Measurements from ENCODE around the gene CEP78. TPM values are rescaled to one million over a fixed set of nuclear protein-coding genes. Genes with fewer than 3 reads are reported as not detected.

CEP78 gene
- total RNA-seq, 2 donors from 2014 or later = 52.8 to 71.6 TPM

GRCh38 chr9:78207901-78208300, 28.0 kb upstream of the CEP78 start:
- no peaks in the 10 kb centered on the region for H3K36me3 ChIP-seq (ENCODE audit: control insufficient read depth, insufficient read depth, low read length)
- H3K4me3 ChIP-seq (ENCODE audit: low read length) = no peak overlapping the region
- 94% methylated on average over 3 to 4 of the region's 4 CpGs for WGBS, 2 experiments (ENCODE audit: insufficient coverage in 1 of 2, insufficient read length in 1 of 2)
- Mint-ChIP-seq H3K4me3 (no peak overlapping the region), H3K36me3 (ENCODE audit: low read depth) (no peaks in the 10 kb centered on the region), H3K4me1 (peaks cover 4% of the 10 kb centered on the region), H3K9me3 (no peaks in the 10 kb centered on the region), H3K27ac (no peak overlapping the region), H3K27me3 (ENCODE audit: insufficient read depth) (no peaks in the 10 kb centered on the region)
- no peaks in the 10 kb centered on the region for H3K4me1 ChIP-seq (ENCODE audit: control insufficient read depth, insufficient read depth, low read length)
- no peaks in the 10 kb centered on the region for H3K9me3 ChIP-seq (ENCODE audit: control insufficient read depth, low read length)
- no peaks in the 10 kb centered on the region for H3K27me3 ChIP-seq (ENCODE audit: control insufficient read depth, insufficient read depth, low read length, poor library complexity, severe bottlenecking)
- no peak overlapping the region for H3K9ac ChIP-seq (ENCODE audit: extremely low read depth, low read length, poor library complexity, severe bottlenecking)
- TF ChIP-seq CTCF (conservative IDR thresholded peaks at IDR 0.05) = no peak
- no peak overlapping the region for H3K27ac ChIP-seq (ENCODE audit: low read depth, low read length)
- no peak for DNase-seq

- Mint-ChIP-seq H3K4me1 (peaks cover 7% of the 10 kb centered on the region), H3K36me3 (ENCODE audit: low read depth) (no peaks in the 10 kb centered on the region), H3K27ac (no peak overlapping the region), H3K4me3 (no peak overlapping the region), H3K27me3 (ENCODE audit: insufficient read depth) (no peaks in the 10 kb centered on the region), H3K9me3 (no peaks in the 10 kb centered on the region)
- Histone ChIP-seq H3K4me1 (ENCODE audit: control insufficient read depth, insufficient read depth, low read length) (no peaks in the 10 kb centered on the region), H3K9me3 (ENCODE audit: control insufficient read depth, low read length) (no peaks in the 10 kb centered on the region), H3K9ac (ENCODE audit: extremely low read depth, low read length, poor library complexity, severe bottlenecking) (no peak overlapping the region), H3K4me3 (ENCODE audit: low read length) (no peak overlapping the region), H3K27me3 (ENCODE audit: control insufficient read depth, insufficient read depth, low read length, poor library complexity, severe bottlenecking) (no peaks in the 10 kb centered on the region), H3K36me3 (ENCODE audit: control insufficient read depth, insufficient read depth, low read length) (no peaks in the 10 kb centered on the region), H3K27ac (ENCODE audit: low read depth, low read length) (no peak overlapping the region)
- WGBS, 2 experiments (ENCODE audit: insufficient coverage in 1 of 2, insufficient read length in 1 of 2) = 97% methylated on average over 4 to 5 of the region's 7 CpGs
- DNase-seq = no peak
- no peak for TF ChIP-seq CTCF (conservative IDR thresholded peaks at IDR 0.05)
Observed at GRCh38 chr9:78209127-78209526, 26.7 kb upstream of the CEP78 start.

GRCh38 chr9:78210841-78211301, 25.0 kb upstream of the CEP78 start:
- Mint-ChIP-seq H3K4me1 (peaks cover 7% of the 10 kb centered on the region), H3K27ac (no peak overlapping the region), H3K9me3 (no peaks in the 10 kb centered on the region), H3K27me3 (ENCODE audit: insufficient read depth) (no peaks in the 10 kb centered on the region), H3K36me3 (ENCODE audit: low read depth) (no peaks in the 10 kb centered on the region), H3K4me3 (no peak overlapping the region)
- no peak overlapping the region for H3K9ac ChIP-seq (ENCODE audit: extremely low read depth, low read length, poor library complexity, severe bottlenecking)
- DNase-seq = no peak
- no peak overlapping the region for H3K4me3 ChIP-seq (ENCODE audit: low read length)
- H3K27ac ChIP-seq (ENCODE audit: low read depth, low read length) = no peak overlapping the region
- H3K27me3 ChIP-seq (ENCODE audit: control insufficient read depth, insufficient read depth, low read length, poor library complexity, severe bottlenecking) = no peaks in the 10 kb centered on the region
- H3K9me3 ChIP-seq (ENCODE audit: control insufficient read depth, low read length) = no peaks in the 10 kb centered on the region
- 96% methylated on average over 4 of the region's 4 CpGs; no CpG with 5 or more reads in 1 of the 2 experiments for WGBS, 2 experiments (ENCODE audit: insufficient coverage in 1 of 2, insufficient read length in 1 of 2)
- H3K36me3 ChIP-seq (ENCODE audit: control insufficient read depth, insufficient read depth, low read length) = no peaks in the 10 kb centered on the region
- TF ChIP-seq CTCF (conservative IDR thresholded peaks at IDR 0.05) = no peak
- no peaks in the 10 kb centered on the region for H3K4me1 ChIP-seq (ENCODE audit: control insufficient read depth, insufficient read depth, low read length)
